Measurements from ENCODE around the gene UNC80. TPM values are rescaled to one million over a fixed set of nuclear protein-coding genes. Genes with fewer than 3 reads are reported as not detected.
A peak's percentile ranks its signal among the peaks of the same experiment; 100 is the strongest.

The UNC80 gene
- total RNA-seq, 1 donor from 2014 or later: 12.3 TPM

GRCh38 chr2:209973328-209973727 is 201.7 kb downstream of the UNC80 start:
- no peak for DNase-seq

GRCh38 chr2:209974576-209974975 is 202.9 kb downstream of the UNC80 start:
- DNase-seq: no peak

- no peak for DNase-seq
Measured at GRCh38 chr2:209976698-209977385, 205.2 kb downstream of the UNC80 start.

GRCh38 chr2:209977386-209978239 is 206.0 kb downstream of the UNC80 start:
- DNase-seq: no peak

GRCh38 chr2:209984291-209984690 is 212.7 kb downstream of the UNC80 start:
- DNase-seq: no peak

DNA sequence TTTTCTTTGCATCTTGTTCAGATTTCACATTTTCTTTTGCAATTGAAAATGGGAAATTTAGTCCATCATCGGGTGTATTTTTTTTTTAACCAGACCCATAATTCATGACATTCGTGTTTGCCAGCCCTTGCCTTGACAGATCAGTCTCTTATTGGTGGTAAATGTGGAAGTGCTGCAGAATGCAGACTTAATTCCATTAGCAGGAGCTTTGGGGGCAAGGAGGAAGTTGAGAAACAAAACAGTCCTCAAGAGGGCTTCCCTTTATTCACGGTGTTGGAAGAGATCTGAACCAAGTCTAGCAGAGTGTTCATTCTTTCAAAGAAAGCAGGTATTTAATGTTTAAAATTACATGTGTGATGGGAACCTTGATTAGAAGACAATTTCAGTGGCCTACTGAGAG is 214.2 kb downstream of the UNC80 start:
- DNase-seq: no peak

DNA sequence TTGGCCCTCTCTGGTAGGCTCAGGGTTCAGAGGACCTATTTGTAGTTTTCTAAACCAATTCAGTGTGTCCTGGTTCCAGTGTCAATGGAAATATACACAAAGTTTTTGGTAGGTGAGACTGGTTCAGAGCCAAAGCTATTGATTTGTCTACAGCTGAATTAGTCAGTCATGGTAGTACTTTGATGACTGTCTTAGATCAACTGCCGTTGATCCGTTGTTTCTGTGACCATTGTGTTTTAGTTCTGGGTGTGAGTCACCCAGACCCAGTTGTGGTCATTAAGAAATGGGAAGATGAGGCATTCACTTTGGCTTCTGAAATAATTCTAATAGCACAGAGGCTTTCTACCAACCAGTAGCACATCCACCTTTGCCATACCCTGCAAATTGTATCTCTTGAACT is 214.8 kb downstream of the UNC80 start:
- DNase-seq: no peak

- DNase-seq: no peak
Measured at GRCh38 chr2:209988010-209988409, 216.4 kb downstream of the UNC80 start.

GRCh38 chr2:209990838-209991237 is 219.2 kb downstream of the UNC80 start:
- DNase-seq: no peak

- DNase-seq: no peak
Measured at GRCh38 chr2:209993968-209994367, 222.3 kb downstream of the UNC80 start.

DNA sequence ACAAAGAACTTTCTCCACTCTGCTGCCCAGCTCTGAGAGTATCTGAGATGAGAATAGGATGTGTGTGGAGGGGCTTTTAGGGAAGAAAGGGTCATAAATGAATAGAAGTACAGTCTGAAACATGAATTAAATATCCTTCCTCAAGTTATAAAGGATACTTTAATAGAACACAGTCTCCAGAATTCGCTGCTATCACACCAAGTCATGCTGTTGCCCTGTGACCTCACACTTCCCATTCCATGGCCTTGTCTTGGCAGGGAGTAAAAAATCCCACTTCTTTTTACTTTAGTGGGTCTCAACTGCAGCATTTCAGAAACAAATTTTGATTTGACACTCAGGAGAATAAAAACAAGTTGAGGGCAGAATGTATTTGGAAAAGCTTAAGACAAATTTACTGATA is 227.0 kb downstream of the UNC80 start:
- no peak for DNase-seq

DNA sequence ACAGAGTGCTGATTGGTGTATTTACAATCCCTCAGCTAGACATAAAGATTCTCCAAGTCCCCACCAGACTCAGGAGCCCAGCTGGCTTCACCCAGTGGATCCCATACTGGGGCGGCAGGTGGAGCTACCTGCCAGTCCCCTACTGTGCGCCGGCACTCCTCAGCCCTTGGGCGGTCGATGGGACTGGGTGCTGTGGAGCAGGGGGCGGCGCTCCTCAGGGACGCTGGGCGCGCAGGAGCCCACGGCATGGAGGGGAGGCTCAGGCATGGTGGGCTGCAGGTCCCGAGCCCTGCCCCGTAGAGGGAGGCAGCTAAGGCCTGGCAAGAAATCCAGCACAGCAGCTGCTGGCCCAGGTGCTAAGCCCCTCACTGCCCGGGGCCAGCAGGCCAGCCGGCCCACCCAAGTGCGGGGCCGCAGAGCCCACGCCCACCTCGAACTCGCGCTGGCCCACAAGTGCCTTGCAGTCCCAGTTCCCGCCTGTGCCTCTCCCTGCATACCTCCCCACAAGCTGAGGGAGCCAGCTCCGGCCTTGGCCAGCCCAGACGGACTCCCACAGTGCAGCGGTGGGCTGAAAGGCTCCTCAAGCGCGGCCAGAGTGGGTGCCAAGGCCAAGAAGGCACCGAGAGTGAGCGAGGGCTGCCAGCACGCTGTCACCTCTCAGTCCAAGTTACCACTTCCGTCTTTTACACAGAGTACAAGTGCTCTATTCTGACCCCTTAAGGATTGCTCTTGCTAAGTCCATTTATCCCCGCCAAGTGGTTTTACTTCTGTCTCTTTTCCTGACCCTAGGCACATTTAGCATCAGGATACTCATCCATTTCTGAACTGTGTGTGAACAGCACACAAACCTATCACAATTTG is 229.1 kb downstream of the UNC80 start:
- no peak for DNase-seq

GRCh38 chr2:210002158-210003157 is 230.8 kb downstream of the UNC80 start, which contains the start of gene RPE:
Gene RPE (plus strand): TSS chr2:210002638. CDS start chr2:210002662, 24 bp downstream.
- DNase-seq: peak; percentile 92

DNA sequence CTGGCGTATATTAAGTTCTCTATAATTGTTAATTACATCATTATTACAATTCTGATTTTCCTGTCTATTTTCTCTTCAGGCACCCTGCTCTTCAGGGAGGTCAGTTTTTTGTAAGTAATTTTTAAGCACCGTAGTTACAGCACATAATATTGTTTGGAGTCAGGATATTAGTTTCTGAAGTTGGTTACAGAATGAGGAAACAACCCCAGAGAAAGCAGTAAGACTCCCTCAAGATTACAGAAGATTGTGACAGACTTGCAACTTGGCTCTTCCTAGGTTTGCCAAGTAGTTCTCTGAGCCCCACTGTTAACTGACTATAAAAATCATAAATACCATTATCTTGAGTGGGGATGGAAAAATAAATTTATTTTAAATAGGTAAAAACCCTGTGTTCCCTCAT is 231.7 kb downstream of the UNC80 start:
- DNase-seq: no peak

GRCh38 chr2:210004881-210005280 is 233.2 kb downstream of the UNC80 start:
- DNase-seq: no peak

DNA sequence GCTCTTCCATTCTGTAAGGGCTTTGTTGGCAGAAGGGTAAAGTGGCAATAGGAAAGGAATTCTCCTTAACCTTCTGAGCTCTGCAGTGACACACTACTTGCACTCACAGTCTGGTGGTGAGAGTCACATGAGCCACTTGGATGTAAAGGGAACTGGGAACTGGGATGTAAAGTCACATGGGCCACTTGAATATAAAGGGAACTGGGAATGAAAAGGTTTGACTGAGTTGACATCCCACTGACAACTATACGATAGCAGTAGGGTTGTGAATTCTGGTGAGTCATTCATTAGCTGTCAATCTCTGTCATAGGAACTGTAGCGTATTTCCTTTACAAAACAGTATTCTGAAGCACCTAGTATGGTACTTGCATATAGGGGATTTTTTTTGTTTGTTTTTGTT is 236.3 kb downstream of the UNC80 start:
- DNase-seq: no peak

GRCh38 chr2:210009126-210009525 is 237.5 kb downstream of the UNC80 start:
- no peak for DNase-seq

DNA sequence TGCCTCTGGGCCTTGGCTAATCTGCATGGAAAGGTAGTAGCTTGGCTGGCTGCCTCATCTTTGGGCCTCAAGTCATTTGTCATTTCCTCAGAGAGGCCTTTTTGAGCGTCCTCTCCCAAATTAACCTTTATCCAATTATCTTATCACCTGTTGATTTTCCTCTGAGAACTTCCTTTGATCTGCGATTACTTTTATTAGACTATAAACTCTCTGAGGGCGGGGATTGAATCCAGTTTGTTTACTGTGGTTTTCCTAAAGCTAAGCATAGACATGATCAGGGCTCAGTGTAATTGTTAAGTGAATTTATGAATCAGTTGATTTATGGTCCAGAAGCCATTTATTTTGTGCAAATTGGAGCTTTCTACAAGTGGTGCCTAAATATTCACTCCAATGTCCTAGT is 238.3 kb downstream of the UNC80 start:
- DNase-seq: no peak

DNA sequence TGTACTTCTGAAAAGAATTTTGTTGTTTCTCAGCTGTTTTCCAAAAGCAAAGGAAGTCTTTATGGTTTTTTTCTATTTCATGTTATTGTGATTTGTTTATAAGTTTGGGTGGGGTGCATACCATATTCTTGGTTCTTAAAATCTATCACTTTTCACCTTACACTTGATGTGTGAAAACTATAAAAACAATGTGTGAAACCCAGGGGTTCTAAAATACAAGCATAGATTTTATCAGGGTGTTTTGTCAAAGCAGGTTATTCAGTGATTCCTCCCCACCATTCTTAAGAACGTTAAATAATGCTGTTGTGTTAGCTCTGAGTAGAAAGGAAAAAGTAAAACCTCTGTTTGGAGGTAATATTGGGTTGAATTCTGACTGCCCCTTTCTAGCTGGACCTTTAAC is 248.5 kb downstream of the UNC80 start:
- DNase-seq: no peak

DNA sequence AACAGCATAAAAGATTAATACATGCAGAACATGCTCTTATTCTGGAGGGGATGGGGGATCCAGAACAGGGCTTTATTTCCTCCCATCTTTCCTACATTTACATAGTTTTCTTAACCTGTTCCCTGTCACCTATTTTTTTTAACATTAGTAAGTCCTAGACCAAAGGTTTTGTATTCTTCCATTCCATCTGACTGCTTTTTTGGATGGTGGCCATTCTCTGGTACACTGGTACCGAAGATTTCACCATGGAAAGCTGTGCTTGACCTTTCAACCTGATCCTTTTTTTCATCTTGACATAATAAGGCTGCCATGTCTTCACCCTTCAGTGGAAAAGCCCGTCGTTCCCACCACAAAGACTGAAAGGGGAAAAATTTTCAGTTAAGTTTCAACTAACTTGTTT is 251.2 kb downstream of the UNC80 start:
- DNase-seq: no peak

- DNase-seq: no peak
Measured at GRCh38 chr2:210027608-210028007, 256.0 kb downstream of the UNC80 start.

All from occipital lobe (tissue), 2 donors.